IPS-11a (cell line): Measurements from ENCODE around the gene AUTS2.

Experiments
- H3K4me3 ChIP-seq: one replicate; pipeline ENCODE4 v1.5.1; 2013; ENCODE audit warnings: low read depth, low read length, control low read depth

AUTS2 gene

GRCh38 chr7:69840248-69840647 is 242.0 kb downstream of the AUTS2 start:
- H3K4me3 ChIP-seq: no peak overlapping the region

GRCh38 chr7:69843653-69844052 is 245.4 kb downstream of the AUTS2 start:
- no peak overlapping the region for H3K4me3 ChIP-seq

- no peak overlapping the region for H3K4me3 ChIP-seq
Observed at GRCh38 chr7:69844264-69844868, 246.1 kb downstream of the AUTS2 start.

- H3K4me3 ChIP-seq: no peak overlapping the region
Observed at GRCh38 chr7:69845721-69846495, 247.6 kb downstream of the AUTS2 start.

GRCh38 chr7:69847921-69848612 is 249.8 kb downstream of the AUTS2 start:
- H3K4me3 ChIP-seq: no peak overlapping the region

- no peak overlapping the region for H3K4me3 ChIP-seq
Observed at GRCh38 chr7:69849268-69849667, 251.0 kb downstream of the AUTS2 start.

- H3K4me3 ChIP-seq: no peak overlapping the region
Observed at GRCh38 chr7:69857014-69857413, 258.7 kb downstream of the AUTS2 start.

GRCh38 chr7:69858471-69858870 is 260.2 kb downstream of the AUTS2 start:
- no peak overlapping the region for H3K4me3 ChIP-seq

GRCh38 chr7:69859342-69859741 is 261.1 kb downstream of the AUTS2 start:
- no peak overlapping the region for H3K4me3 ChIP-seq

- H3K4me3 ChIP-seq: no peak overlapping the region
Observed at GRCh38 chr7:69860486-69860885, 262.2 kb downstream of the AUTS2 start.

GRCh38 chr7:69860941-69861622 is 262.8 kb downstream of the AUTS2 start:
- H3K4me3 ChIP-seq: no peak overlapping the region

GRCh38 chr7:69862413-69863064 is 264.3 kb downstream of the AUTS2 start:
- no peak overlapping the region for H3K4me3 ChIP-seq

GRCh38 chr7:69864274-69864673 is 266.0 kb downstream of the AUTS2 start:
- H3K4me3 ChIP-seq: no peak overlapping the region

- no peak overlapping the region for H3K4me3 ChIP-seq
Observed at GRCh38 chr7:69864822-69865221, 266.5 kb downstream of the AUTS2 start.

- H3K4me3 ChIP-seq: no peak overlapping the region
Observed at GRCh38 chr7:69868921-69869320, 270.6 kb downstream of the AUTS2 start.

- H3K4me3 ChIP-seq: no peak overlapping the region
Observed at GRCh38 chr7:69871213-69871885, 273.1 kb downstream of the AUTS2 start.

- H3K4me3 ChIP-seq: no peak overlapping the region
Observed at GRCh38 chr7:69871886-69872569, 273.8 kb downstream of the AUTS2 start.

GRCh38 chr7:69873512-69873911 is 275.2 kb downstream of the AUTS2 start:
- H3K4me3 ChIP-seq: no peak overlapping the region

- no peak overlapping the region for H3K4me3 ChIP-seq
Observed at GRCh38 chr7:69878015-69878414, 279.7 kb downstream of the AUTS2 start.

GRCh38 chr7:69878591-69878990 is 280.3 kb downstream of the AUTS2 start:
- H3K4me3 ChIP-seq: no peak overlapping the region
